OCI-LY3 (cell line): ENCODE data around the gene LAMA4.

Experiments used
- H2AFZ ChIP-seq: fragments of 200-600, 300-600 bp; shearing (Covaris generic); 2 replicates; pipeline ENCODE4 v1.6.0; 2014; ENCODE audit warnings: antibody characterized with exemption, low read depth, low read length
- H3K27ac ChIP-seq: fragments of 200-600, 300-600 bp; sonication (generic); 2 replicates; pipeline ENCODE4 v1.5.1; 2014; ENCODE audit warnings: mild to moderate bottlenecking, low read length, moderate library complexity, mixed read lengths
- H3K27me3 ChIP-seq: fragments of 200-600, 300-600 bp; sonication (generic); 2 replicates; pipeline ENCODE4 v1.6.1; 2014; ENCODE audit warnings: low read depth, low read length, mixed read lengths
- H3K36me3 ChIP-seq: fragments of 200-600, 300-600 bp; sonication (generic); replicated peaks from 2 replicates; pipeline ENCODE3; 2014; ENCODE audit warnings: low read depth, low read length, mixed read lengths
- H3K4me1 ChIP-seq: fragments of 300-600, 200-600 bp; sonication (generic); 2 replicates; pipeline ENCODE4 v1.6.1; 2014; ENCODE audit warnings: low read length, mixed read lengths
- H3K4me2 ChIP-seq: fragments of 200-600, 300-600 bp; sonication (generic); 2 replicates; pipeline ENCODE4 v1.6.1; 2014; ENCODE audit warnings: low read length, mixed read lengths
- H3K4me3 ChIP-seq: fragments of 300-600, 200-600 bp; sonication (generic); 2 replicates; pipeline ENCODE4 v1.5.1; 2014; ENCODE audit warnings: antibody characterized with exemption, mild to moderate bottlenecking, low read length, moderate library complexity
- H3K79me2 ChIP-seq: fragments of 300-600, 200-600 bp; shearing (Covaris generic); 2 replicates; pipeline ENCODE4 v1.6.1; 2014; ENCODE audit warnings: mild to moderate bottlenecking, low read length, mixed read lengths
- H3K9ac ChIP-seq: fragments of 300-600, 200-600 bp; shearing (Covaris generic); 2 replicates; pipeline ENCODE4 v1.6.0; 2014; ENCODE audit warnings: mild to moderate bottlenecking, low read length, moderate library complexity
- H3K9me3 ChIP-seq: fragments of 200-600, 300-600 bp; shearing (Covaris generic); 2 replicates; pipeline ENCODE4 v1.6.1; 2014; ENCODE audit warnings: low read length, mixed read lengths; ENCODE audit not compliant: insufficient read depth
- H4K20me1 ChIP-seq: fragments of 200-600, 300-600 bp; sonication (generic); 2 replicates; pipeline ENCODE4 v1.6.1; 2016; ENCODE audit warnings: low read length, mixed read lengths; ENCODE audit not compliant: insufficient read depth
- CTCF ChIP-seq: fragments of 200-600, 300-600 bp; sonication (generic); IDR thresholded peaks from 2 replicates; pipeline ENCODE4 v1.5.1; 2014; ENCODE audit warnings: antibody characterized with exemption, low read length, low read depth
- EZH2phosphoT487 ChIP-seq: fragments of 200-600 bp; shearing (Covaris generic); IDR thresholded peaks from 2 replicates; pipeline ENCODE4 v1.6.1; 2018; ENCODE audit warnings: antibody characterized with exemption, mixed run types, low read depth

The LAMA4 gene

GRCh38 chr6:112198582-112198981, 55.8 kb downstream of the LAMA4 start:
- no peaks in the 10 kb centered on the region for H4K20me1 ChIP-seq
- H3K36me3 ChIP-seq: no peaks in the 10 kb centered on the region
- H3K4me2 ChIP-seq: no peak overlapping the region

GRCh38 chr6:112197636-112198035, 56.7 kb downstream of the LAMA4 start:
- Histone ChIP-seq H3K4me1 (peaks cover under 1% of the 10 kb centered on the region), H4K20me1 (no peaks in the 10 kb centered on the region), H3K27me3 (no peaks in the 10 kb centered on the region), H3K9me3 (no peaks in the 10 kb centered on the region), H2AFZ (no peak overlapping the region), H3K36me3 (no peaks in the 10 kb centered on the region), H3K4me2 (no peak overlapping the region), H3K79me2 (no peaks in the 10 kb centered on the region), H3K27ac (no peak overlapping the region), H3K4me3 (no peak overlapping the region), H3K9ac (no peak overlapping the region)
- TF ChIP-seq EZH2phosphoT487: no peak
- no peak for TF ChIP-seq CTCF

More at GRCh38 chr6:112198582-112198981, 55.8 kb downstream of the LAMA4 start:
- Histone ChIP-seq H3K4me1 (peaks cover 10% of the 10 kb centered on the region), H3K27me3 (no peaks in the 10 kb centered on the region), H3K79me2 (no peaks in the 10 kb centered on the region), H3K9me3 (no peaks in the 10 kb centered on the region), H2AFZ (no peak overlapping the region), H3K27ac (no peak overlapping the region), H3K4me3 (no peak overlapping the region), H3K9ac (no peak overlapping the region)
- TF ChIP-seq CTCF (no peak), EZH2phosphoT487 (no peak)

- Histone ChIP-seq H3K4me1 (no peaks in the 10 kb centered on the region), H3K27ac (no peak overlapping the region), H3K4me2 (no peak overlapping the region), H3K36me3 (no peaks in the 10 kb centered on the region), H2AFZ (no peak overlapping the region), H4K20me1 (no peaks in the 10 kb centered on the region), H3K9ac (no peak overlapping the region), H3K4me3 (no peak overlapping the region), H3K9me3 (no peaks in the 10 kb centered on the region), H3K79me2 (no peaks in the 10 kb centered on the region), H3K27me3 (no peaks in the 10 kb centered on the region)
- TF ChIP-seq CTCF (no peak), EZH2phosphoT487 (no peak)
Observed at GRCh38 chr6:112196306-112196705, 58.1 kb downstream of the LAMA4 start.

- H3K79me2 ChIP-seq: no peaks in the 10 kb centered on the region
- TF ChIP-seq CTCF (no peak), EZH2phosphoT487 (no peak)
- H3K4me1 ChIP-seq: no peaks in the 10 kb centered on the region
Observed at GRCh38 chr6:112195166-112195565, 59.2 kb downstream of the LAMA4 start.

More at GRCh38 chr6:112195166-112195565, 59.2 kb downstream of the LAMA4 start:
- Histone ChIP-seq H2AFZ (no peak overlapping the region), H3K4me3 (no peak overlapping the region), H3K27ac (no peak overlapping the region), H3K9me3 (no peaks in the 10 kb centered on the region), H3K27me3 (no peaks in the 10 kb centered on the region), H3K9ac (no peak overlapping the region), H4K20me1 (no peaks in the 10 kb centered on the region), H3K4me2 (no peak overlapping the region), H3K36me3 (no peaks in the 10 kb centered on the region)
